GM23338 (cell line): Measurements from ENCODE around the gene MACO1. TPM values are rescaled to one million over a fixed set of nuclear protein-coding genes. Genes with fewer than 3 reads are reported as not detected.

Experiments used
- ATAC-seq: fragments of 200-7000 bp; cut with Tn5 transposase; 3 replicates; pipeline ENCODE4 v1.9.1; 2020
- DNase-seq: peaks from one replicate; pipeline ENCODE4 v3.0.0-alpha.2; 2015; ENCODE audit warnings: low spot score
- H2AFZ ChIP-seq: fragments of 200-600 bp; sonication (generic); 2 replicates; pipeline ENCODE4 v1.8.0; 2016; ENCODE audit warnings: antibody characterized with exemption, mild to moderate bottlenecking, moderate library complexity
- H3F3A ChIP-seq: fragments of 200-600 bp; sonication (generic); replicated peaks from 2 replicates; pipeline ENCODE4 v1.8.0; 2017; ENCODE audit warnings: antibody characterized with exemption, mixed run types, low read depth
- H3K27ac ChIP-seq: fragments of 200-600 bp; sonication (generic); 2 replicates; pipeline ENCODE4 v1.6.1; 2016; ENCODE audit warnings: low read depth
- H3K27me3 ChIP-seq: fragments of 200-600 bp; sonication (generic); 2 replicates; pipeline ENCODE4 v1.8.0; 2016; ENCODE audit warnings: mild to moderate bottlenecking, mixed run types, moderate library complexity; ENCODE audit not compliant: insufficient read depth
- H3K36me3 ChIP-seq: fragments of 200-600 bp; sonication (generic); 2 replicates; pipeline ENCODE4 v1.8.0; 2016; ENCODE audit warnings: mild to moderate bottlenecking; ENCODE audit not compliant: insufficient read depth
- H3K4me1 ChIP-seq: fragments of 200-600 bp; sonication (generic); 2 replicates; pipeline ENCODE4 v1.8.0; 2016; ENCODE audit warnings: mild to moderate bottlenecking, moderate library complexity; ENCODE audit not compliant: insufficient read depth
- H3K4me2 ChIP-seq: fragments of 200-600 bp; sonication (generic); 2 replicates; pipeline ENCODE4 v1.7.1; 2017; ENCODE audit warnings: mixed run types
- H3K4me3 ChIP-seq: fragments of 200-600 bp; sonication (generic); 2 replicates; pipeline ENCODE4 v1.6.1; 2016; ENCODE audit warnings: mixed run types
- H3K79me2 ChIP-seq: fragments of 200-600 bp; sonication (generic); replicated peaks from 2 replicates; pipeline ENCODE4 v1.8.0; 2017; ENCODE audit warnings: mild to moderate bottlenecking; ENCODE audit not compliant: insufficient read depth
- H3K9me2 ChIP-seq: fragments of 200-600 bp; sonication (generic); 2 replicates; pipeline ENCODE4 v1.8.0; 2017; ENCODE audit not compliant: insufficient read depth
- H4K20me1 ChIP-seq: fragments of 200-600 bp; sonication (generic); replicated peaks from 2 replicates; pipeline ENCODE4 v1.8.0; 2017; ENCODE audit warnings: mild to moderate bottlenecking; ENCODE audit not compliant: insufficient read depth
- H3K27ac Mint-ChIP-seq: 2 replicates; pipeline ENCODE4 v1.8.0; 2020; ENCODE audit warnings: inconsistent platforms, mild to moderate bottlenecking, moderate library complexity, mixed read lengths
- H3K27me3 Mint-ChIP-seq: 3 replicates; pipeline ENCODE4 v1.8.0; 2022; ENCODE audit warnings: low read depth, mild to moderate bottlenecking, moderate library complexity, mixed read lengths, inconsistent platforms; ENCODE audit not compliant: insufficient read depth, poor library complexity
- H3K36me3 Mint-ChIP-seq: 3 replicates; pipeline ENCODE4 v1.8.0; 2021; ENCODE audit warnings: low read depth, mild to moderate bottlenecking, inconsistent platforms, moderate library complexity, mixed read lengths
- H3K4me1 Mint-ChIP-seq: 3 replicates; pipeline ENCODE4 v1.8.0; 2020; ENCODE audit warnings: mild to moderate bottlenecking, inconsistent platforms, mixed read lengths
- H3K4me3 Mint-ChIP-seq: 3 replicates; pipeline ENCODE4 v1.8.0; 2021; ENCODE audit warnings: moderate library complexity, mild to moderate bottlenecking, inconsistent platforms, mixed read lengths
- H3K9me3 Mint-ChIP-seq: 3 replicates; pipeline ENCODE4 v1.8.0; 2020; ENCODE audit warnings: moderate library complexity, mild to moderate bottlenecking, inconsistent platforms, mixed read lengths
- CREB1 ChIP-seq: fragments of 250-450 bp; sonication (Bioruptor Pico); IDR thresholded peaks from 2 replicates; pipeline ENCODE4 v1.5.0; 2020; ENCODE audit warnings: low read depth, mild to moderate bottlenecking, moderate library complexity
- CTCF ChIP-seq, 2 experiments: fragments of 200-600 bp in 1 of 2; sonication (generic) in 1 of 2; conservative IDR thresholded peaks; 2 replicates each; pipeline versions ENCODE4 v1.5.1 to v1.6.1; 2016 to 2017; ENCODE audit warnings: antibody characterized with exemption in 2 of 2, low read depth in 2 of 2, mild to moderate bottlenecking in 2 of 2, moderate library complexity in 1 of 2
- EZH2 ChIP-seq: fragments of 200-600 bp; sonication (generic); IDR thresholded peaks from one replicate; pipeline ENCODE4 v1.8.0; 2017; ENCODE audit warnings: antibody characterized with exemption, mild to moderate bottlenecking, low read depth; ENCODE audit not compliant: unreplicated experiment
- EZH2phosphoT487 ChIP-seq: fragments of 200-600 bp; sonication (generic); IDR thresholded peaks from one replicate; pipeline ENCODE4 v1.8.1; 2018; ENCODE audit warnings: antibody characterized with exemption; ENCODE audit not compliant: unreplicated experiment
- JUNB ChIP-seq: IDR thresholded peaks from one replicate; pipeline ENCODE4 v1.6.1; 2016; ENCODE audit warnings: antibody characterized with exemption; ENCODE audit not compliant: unreplicated experiment
- NANOG ChIP-seq: IDR thresholded peaks from 2 replicates; pipeline ENCODE4 v1.6.1; 2016; ENCODE audit warnings: antibody characterized with exemption, borderline replicate concordance
- POLR2AphosphoS5 ChIP-seq: IDR thresholded peaks from 2 replicates; pipeline ENCODE4 v1.6.1; 2016; ENCODE audit warnings: antibody characterized with exemption, low read depth
- STAT1 ChIP-seq: IDR thresholded peaks from one replicate; pipeline ENCODE4 v1.6.1; 2016; ENCODE audit warnings: antibody characterized with exemption; ENCODE audit not compliant: unreplicated experiment
- ZNF114 ChIP-seq: fragments of 250-450 bp; sonication (Bioruptor Pico); IDR thresholded peaks from 2 replicates; pipeline ENCODE4 v1.5.0; 2020; ENCODE audit warnings: mild to moderate bottlenecking, moderate library complexity
- ZNF331 ChIP-seq: fragments of 250-450 bp; sonication (Bioruptor Pico); IDR thresholded peaks from 2 replicates; pipeline ENCODE4 v1.5.0; 2020; ENCODE audit warnings: low read depth, mild to moderate bottlenecking, moderate library complexity
- ZNF462 ChIP-seq: fragments of 250-450 bp; sonication (Bioruptor Pico); IDR thresholded peaks from 2 replicates; pipeline ENCODE4 v1.5.0; 2020; ENCODE audit warnings: mild to moderate bottlenecking, moderate library complexity
- polyA plus RNA-seq: library from polyadenylated mRNA; unstranded; fragments of >200 nt; fragmentation: Nextera tagmentation; extraction: Ambion mirVana; gene quantifications from 2 replicates; pipeline ENCODE4 v1.2.1, GENCODE V29; 2016
- total RNA-seq: library from RNA; depleted of rRNA; stranded (reverse); fragments of >200 nt; shearing (Covaris generic); gene quantifications from 2 replicates; pipeline ENCODE4 v1.2.3, GENCODE V29; 2014
- TF ChIP-seq, protein P1 (sequence below): IDR thresholded peaks from 2 replicates; pipeline ENCODE4 v1.6.1; 2016; ENCODE audit warnings: antibody characterized with exemption
- TF ChIP-seq, protein P2 (sequence below): IDR thresholded peaks from one replicate; pipeline ENCODE4 v1.6.1; 2018; ENCODE audit warnings: antibody characterized with exemption; ENCODE audit not compliant: unreplicated experiment

MACO1 gene
- total and polyA plus RNA-seq, 2 experiments from 2014 or later: 9.8 to 10.6 TPM

DNA sequence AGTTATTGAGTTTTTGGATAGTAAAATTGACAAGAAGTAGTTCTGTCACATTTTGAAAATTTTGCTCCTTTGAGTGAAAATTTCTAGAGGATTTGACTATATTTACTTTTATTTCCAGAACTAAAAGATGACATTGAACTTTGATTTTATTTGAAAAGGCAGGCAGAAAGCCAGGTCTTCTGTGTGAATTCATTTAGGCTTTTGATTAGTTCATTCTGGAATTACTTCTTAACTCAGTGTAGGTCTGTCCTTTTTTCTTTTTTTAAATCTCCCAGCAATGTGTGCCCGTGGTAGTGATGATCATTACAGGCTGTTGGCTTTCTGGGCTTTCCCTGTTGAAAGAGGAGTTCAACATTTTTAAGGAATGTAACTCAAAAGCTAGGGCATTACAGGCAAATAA is 53.8 kb downstream of the MACO1 start:
- Mint-ChIP-seq H3K27me3 (peaks cover 2% of the 10 kb centered on the region), H3K27ac (peak overlapping the region; percentile 70), H3K9me3 (no peaks in the 10 kb centered on the region), H3K4me1 (peaks cover 26% of the 10 kb centered on the region), H3K4me3 (no peak overlapping the region), H3K36me3 (no peaks in the 10 kb centered on the region)
- TF ChIP-seq JUNB: no peak
- no peak for TF ChIP-seq NANOG
- no peak for TF ChIP-seq ZNF462 (CRISPR knock-in tag)
- TF ChIP-seq, protein P1, sequence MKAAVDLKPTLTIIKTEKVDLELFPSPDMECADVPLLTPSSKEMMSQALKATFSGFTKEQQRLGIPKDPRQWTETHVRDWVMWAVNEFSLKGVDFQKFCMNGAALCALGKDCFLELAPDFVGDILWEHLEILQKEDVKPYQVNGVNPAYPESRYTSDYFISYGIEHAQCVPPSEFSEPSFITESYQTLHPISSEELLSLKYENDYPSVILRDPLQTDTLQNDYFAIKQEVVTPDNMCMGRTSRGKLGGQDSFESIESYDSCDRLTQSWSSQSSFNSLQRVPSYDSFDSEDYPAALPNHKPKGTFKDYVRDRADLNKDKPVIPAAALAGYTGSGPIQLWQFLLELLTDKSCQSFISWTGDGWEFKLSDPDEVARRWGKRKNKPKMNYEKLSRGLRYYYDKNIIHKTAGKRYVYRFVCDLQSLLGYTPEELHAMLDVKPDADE: no peak
- TF ChIP-seq, protein P2, sequence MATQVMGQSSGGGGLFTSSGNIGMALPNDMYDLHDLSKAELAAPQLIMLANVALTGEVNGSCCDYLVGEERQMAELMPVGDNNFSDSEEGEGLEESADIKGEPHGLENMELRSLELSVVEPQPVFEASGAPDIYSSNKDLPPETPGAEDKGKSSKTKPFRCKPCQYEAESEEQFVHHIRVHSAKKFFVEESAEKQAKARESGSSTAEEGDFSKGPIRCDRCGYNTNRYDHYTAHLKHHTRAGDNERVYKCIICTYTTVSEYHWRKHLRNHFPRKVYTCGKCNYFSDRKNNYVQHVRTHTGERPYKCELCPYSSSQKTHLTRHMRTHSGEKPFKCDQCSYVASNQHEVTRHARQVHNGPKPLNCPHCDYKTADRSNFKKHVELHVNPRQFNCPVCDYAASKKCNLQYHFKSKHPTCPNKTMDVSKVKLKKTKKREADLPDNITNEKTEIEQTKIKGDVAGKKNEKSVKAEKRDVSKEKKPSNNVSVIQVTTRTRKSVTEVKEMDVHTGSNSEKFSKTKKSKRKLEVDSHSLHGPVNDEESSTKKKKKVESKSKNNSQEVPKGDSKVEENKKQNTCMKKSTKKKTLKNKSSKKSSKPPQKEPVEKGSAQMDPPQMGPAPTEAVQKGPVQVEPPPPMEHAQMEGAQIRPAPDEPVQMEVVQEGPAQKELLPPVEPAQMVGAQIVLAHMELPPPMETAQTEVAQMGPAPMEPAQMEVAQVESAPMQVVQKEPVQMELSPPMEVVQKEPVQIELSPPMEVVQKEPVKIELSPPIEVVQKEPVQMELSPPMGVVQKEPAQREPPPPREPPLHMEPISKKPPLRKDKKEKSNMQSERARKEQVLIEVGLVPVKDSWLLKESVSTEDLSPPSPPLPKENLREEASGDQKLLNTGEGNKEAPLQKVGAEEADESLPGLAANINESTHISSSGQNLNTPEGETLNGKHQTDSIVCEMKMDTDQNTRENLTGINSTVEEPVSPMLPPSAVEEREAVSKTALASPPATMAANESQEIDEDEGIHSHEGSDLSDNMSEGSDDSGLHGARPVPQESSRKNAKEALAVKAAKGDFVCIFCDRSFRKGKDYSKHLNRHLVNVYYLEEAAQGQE: no peak
- no peak for TF ChIP-seq CREB1 (CRISPR knock-in tag)
- no peak for TF ChIP-seq ZNF114 (CRISPR knock-in tag)
- no peak for TF ChIP-seq EZH2phosphoT487
- no peak for TF ChIP-seq EZH2
- TF ChIP-seq STAT1: no peak
- no peak for TF ChIP-seq CTCF (conservative IDR thresholded peaks at IDR 0.05; ENCODE audit: low read depth in 2 of 2)
- TF ChIP-seq POLR2AphosphoS5: no peak
- TF ChIP-seq ZNF331 (CRISPR knock-in tag): no peak
- DNase-seq: no peak
- Histone ChIP-seq H3K4me1 (peaks cover 21% of the 10 kb centered on the region), H3K79me2 (0 out of 2 replicates have a peak, but pooled peaks cover 4% of the 10 kb centered on the region), H4K20me1 (no peaks in the 10 kb centered on the region), H3K4me3 (no peak overlapping the region), H3K36me3 (no peaks in the 10 kb centered on the region), H3K4me2 (peak overlapping the region; percentile 34), H2AFZ (no peak overlapping the region), H3K27me3 (no peaks in the 10 kb centered on the region), H3K27ac (no peak overlapping the region), H3F3A (no peaks in the 10 kb centered on the region), H3K9me2 (no peaks in the 10 kb centered on the region)
- ATAC-seq: no peak
